HG02798 (cell line): ENCODE data around the gene ATP6V1A.
A peak's percentile ranks its signal among the peaks of the same experiment; 100 is the strongest.

Experiments used
- ATAC-seq: cut with Tn5 transposase; IDR thresholded peaks from one replicate; pipeline ENCODE4 v1.9.1; 2021; ENCODE audit warnings: mild to moderate bottlenecking; ENCODE audit not compliant: unreplicated experiment, poor library complexity

Gene ATP6V1A

DNA sequence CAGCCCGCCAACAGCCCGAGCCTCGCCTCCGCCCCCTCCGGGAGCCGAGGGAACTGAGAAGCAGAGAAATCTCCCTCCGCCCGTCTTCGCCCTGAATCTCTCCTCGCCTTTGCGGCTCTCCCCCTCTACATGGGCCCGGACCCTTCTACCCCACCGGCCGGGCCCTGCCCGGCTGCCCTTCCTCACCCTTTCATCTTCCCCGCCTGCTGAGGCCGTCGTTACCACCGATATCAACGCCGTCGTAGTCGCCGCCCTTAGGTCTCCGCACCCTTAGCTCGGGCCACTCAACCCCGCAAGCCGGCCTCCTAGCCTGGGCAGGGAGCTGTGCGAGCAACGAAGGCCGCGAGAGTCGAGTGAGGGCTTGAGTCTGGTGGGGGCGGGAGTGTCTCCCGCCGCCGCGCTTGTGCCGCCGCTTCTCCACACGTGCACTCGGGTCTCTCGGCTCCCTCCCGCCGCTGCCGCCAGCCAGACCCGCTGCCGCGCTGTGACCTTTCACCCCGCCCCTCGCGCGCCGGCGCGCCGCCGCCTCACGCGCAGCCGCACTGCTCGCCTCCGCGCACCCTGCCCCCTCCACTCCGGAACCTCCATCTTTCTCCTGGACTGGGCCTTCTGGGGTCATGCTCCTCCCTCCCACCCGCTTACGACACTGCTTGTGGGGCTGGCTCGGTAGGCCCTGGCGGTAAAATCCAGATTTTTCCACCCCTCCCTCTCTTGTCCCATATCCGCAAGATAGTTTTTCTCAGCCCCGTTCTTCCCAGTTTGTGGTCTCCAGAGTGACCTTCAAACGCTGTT is 883 bp upstream of the ATP6V1A start, which contains the start of gene NAA50:
Gene NAA50 (minus strand): TSS at position 494 of the 792 bp plus-strand sequence. CDS start 300 bp downstream, at position 194.
- ATAC-seq: peak; percentile 62

DNA sequence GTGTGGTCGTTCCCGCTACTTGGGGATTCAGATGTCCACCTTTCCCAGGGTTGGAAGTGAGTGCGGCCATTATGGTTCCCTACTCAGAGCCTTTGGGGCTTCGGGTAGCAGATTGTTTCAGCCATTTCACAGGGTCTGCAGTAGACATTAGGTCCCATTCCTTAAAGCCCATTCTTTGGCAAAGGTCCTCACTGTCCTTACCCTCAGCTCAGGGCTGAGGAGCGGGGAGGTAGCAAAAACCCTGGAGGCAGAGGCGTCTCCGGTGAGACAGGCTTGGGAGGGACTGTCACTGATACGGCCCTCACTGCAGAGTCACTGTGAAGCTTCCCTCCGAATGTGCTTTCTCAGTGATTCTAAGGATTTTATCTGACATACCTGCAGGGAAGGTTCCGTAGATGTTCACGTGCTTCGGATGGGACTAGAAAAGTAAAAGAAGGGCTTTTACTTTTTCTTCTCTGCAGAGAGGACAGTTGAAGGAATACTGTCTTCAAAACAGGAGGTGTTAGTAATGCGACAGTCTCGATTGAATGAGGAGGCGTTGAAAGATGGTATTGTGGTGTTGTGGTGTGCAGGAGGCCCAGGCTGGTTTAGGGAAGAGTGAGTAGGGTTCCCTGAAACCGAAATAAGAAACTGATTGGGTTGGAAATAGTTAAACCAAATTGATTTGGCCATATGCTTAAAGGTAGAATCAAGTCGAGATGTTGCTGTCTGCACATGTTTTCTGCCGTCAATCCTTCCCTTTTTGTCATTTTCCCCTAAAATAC is 630 bp downstream of the ATP6V1A start:
- ATAC-seq: no peak

DNA sequence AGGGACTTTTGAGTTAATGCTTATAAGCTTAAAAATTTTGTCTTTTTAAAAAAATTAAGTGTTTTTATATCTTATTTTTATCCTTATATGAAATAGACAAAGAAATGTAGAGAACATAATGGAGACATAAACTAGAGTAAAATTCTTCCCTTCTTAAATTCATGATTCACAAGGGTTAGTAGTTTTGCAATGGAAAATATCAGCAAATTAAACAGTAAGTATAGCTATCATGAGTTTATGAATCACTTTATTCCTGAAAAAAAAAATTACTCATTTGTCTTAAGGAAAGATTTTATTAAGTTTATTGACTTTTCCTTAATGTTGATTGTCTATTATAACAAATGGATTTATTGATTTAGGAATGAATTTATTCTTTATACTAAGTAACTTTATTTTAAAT is 4.3 kb downstream of the ATP6V1A start:
- no peak for ATAC-seq

DNA sequence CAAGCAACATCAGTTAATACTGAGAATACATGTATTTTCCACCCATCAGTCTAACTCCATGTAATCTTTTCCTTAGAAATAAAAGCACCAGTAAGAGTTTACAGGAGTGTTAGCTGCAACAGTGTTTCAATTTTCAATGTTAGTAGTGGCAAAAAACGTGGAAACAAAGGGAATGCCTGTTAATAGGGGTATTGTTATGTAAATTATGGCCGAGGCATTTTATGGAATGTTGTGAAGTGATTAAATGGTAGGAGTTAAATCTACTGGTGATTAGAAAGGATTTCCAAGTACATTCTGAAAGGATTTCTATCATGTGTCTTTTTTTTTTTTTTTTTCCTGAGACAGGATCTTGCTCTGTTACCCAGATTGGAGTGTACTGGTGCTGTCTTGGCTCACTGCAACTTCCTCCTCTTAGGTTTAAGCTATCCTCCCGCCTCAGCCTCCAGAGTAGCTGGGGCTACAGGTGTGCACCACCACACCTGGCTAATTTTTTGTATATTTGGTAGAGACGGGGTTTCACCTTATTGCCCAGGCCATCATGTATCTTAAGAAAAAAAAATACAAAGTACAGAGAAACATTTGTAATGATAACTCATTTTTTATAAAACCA is 6.6 kb downstream of the ATP6V1A start:
- no peak for ATAC-seq

DNA sequence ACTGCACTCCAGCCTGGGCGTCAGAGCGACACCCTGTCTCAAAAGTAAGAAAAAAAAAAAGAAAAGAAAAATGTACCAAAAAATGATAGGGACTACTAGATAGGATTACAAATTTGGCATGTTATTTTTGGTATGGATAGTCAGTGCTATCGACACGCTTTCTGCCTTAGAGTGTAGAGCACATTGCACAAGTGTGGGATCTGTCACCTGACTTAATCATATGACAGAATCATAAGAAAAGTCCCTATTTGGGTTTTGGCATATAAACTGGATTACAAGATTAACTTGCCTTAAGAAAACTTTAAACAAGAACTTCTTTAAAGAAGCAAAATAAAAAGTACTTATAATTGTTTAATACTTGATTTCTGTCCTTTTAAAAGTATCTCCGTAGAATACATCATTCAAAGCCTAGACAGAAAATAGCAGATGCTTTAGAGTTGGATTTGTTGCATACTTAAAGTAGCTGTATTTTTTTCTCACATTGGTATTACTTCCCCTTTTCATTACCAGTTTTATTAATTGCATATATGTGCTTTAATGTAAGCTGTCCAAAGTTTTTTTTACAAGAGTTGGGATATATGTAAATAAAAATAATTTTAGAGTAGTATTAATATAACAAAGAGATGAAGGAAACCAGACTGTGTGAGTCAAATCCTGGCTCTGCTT is 7.8 kb downstream of the ATP6V1A start:
- peak; percentile 42 for ATAC-seq

DNA sequence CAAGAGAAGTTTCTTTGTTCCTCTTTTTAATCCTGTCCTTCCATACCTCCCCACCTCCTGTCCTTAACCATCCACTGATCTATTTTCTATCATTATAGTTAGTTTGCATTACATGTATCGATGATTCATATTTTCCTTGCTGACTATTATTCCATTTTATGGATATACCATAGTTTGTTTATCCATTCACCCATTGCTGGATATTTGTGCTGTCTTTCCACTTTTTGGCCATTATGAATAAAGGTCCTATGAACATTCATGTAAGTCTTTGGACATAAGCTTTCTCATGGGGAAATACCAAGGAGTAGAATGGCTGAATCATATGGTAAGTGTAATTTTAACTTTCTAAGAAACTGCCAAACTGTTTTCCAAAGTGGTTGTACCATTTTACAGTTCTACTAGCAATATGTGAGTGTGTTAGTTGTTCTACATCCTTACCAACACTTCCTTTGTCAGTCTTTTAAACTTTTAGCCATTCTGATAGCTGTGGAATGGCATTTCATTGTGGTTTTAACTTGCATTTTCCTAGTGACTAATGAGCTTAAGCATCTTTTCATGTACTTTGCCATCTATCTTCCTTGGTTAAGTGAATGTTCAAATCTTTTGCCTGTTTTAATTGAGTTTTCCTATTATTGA is 11.7 kb downstream of the ATP6V1A start:
- ATAC-seq: no peak

DNA sequence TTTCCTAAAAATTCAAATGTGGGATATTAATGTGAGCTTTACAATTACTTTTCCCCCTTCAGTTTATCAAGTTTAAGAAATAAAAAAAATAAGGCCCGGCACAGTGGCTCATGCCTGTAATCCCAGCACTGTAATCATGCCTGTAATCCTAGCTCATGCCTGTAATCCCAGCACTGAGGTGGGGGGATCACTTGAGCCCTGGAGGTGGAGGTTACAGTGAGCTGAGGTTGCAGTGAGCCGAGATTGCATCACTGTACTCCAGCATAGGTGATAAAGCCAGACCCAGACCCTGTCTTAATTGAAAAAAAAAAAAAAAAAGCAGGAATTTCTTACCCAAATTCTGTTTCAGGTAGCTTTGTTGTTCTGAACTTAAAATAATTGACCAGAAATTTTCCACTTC is 17.9 kb downstream of the ATP6V1A start:
- ATAC-seq: no peak

DNA sequence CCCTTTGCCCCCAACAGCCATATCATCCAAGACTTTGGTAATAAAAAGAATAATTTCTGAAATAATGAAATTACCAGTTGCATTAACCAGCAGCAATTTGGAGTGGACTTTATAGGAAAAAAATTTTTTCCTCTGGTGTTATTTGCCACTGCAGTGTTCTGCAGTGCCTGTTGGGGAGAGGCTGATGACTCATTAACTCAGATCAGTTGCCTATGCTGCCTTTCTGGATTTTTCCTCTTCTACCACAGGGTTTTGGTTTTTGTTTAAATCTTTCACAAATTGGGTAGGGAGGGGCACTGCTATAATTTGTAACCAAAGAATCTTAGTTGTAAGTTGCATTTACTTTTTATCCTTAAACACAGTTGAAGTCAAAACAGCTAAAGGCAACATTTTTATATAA is 22.7 kb downstream of the ATP6V1A start:
- no peak for ATAC-seq

DNA sequence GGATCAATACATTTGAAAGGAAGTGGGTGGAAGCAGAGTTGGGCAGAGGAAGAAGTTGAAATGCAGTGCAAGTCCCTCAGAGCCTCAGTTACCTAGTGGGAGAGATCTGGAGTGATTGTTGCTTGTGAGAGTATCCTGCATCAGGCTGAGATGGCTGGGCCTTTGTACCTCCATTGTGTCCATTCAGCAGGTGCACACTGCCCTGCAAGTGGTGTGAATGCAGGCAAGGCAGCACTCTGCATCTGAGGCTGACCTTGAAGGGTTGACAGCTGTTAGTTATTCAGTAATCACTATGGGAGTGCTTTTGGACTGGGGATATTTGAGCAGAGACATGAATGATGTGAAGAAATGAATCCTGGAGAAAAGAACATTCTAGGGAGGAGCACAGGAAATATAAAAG is 25.2 kb downstream of the ATP6V1A start:
- ATAC-seq: no peak

DNA sequence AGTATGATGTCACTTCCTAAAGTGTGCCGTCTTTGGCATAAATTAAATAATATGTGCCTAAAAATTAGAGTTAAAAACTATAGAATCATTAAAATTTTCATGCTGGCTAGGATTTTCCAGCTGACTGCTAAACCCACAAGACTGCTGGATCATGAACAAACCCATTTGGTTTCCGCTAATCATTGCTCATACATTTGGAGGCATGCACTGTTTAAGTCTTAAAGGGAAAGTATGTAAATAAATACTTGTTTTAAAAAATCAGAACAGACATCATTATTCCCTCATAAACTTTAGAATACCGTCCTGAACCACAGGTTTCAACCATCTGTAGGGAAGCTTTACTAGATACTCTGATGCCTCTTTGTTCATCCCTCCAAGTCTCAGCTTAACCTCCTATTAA is 26.5 kb downstream of the ATP6V1A start:
- no peak for ATAC-seq

DNA sequence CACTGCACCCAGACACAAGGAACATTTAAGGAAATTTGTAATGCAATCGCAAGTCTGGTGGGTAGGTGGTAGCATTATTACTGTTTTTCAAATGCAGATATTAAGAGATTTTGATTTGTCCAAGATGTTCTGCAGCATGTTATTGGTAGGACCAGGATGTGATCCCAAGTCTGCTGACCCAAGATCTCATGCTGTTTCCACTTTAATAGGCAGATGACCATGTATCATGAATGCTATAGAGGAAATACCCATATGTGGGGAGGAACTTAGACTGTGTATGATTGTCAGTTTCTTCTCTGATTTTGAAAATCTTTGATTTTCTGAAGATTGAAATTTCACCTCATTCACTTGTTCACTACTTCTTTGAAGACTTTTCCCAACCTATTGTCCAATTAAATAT is 28.7 kb downstream of the ATP6V1A start:
- no peak for ATAC-seq

DNA sequence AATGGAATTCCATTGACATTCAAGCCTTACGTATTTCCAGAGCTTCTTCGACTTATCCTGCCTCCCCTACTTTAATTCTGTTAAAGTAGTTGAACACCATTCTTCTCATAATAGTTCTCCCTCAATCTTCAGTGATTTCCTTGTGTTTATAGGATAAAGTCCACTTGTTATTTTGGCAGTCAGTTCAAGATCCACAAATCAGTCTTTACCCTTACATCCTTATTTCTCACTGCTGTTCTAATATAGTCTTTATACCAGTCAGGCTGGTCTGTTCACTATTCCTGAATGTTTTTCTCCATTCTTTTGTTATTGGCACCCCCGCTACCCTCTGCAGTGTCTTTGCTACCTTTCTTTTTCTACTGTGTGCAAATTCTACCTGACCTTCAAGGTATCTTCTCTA is 29.7 kb downstream of the ATP6V1A start:
- no peak for ATAC-seq

DNA sequence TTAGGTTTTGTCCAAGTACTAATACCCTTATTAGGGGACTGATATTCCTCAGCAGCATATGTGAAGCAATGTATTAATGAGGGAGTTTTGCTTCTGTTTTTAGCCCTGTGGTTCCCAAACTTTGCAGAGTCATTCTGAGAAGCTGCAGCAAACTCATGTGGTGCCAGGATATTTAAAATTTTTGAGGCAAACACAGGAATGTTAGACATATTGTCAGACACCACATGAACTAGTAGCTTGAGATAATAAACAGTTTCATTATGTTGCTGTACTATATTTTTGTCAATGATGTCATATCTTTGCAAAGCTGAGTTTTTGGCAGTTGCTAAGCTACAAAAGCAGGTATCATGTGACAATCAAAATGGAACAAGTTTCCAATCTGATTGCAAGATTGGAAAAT is 36.6 kb downstream of the ATP6V1A start:
- peak; percentile 44 for ATAC-seq

DNA sequence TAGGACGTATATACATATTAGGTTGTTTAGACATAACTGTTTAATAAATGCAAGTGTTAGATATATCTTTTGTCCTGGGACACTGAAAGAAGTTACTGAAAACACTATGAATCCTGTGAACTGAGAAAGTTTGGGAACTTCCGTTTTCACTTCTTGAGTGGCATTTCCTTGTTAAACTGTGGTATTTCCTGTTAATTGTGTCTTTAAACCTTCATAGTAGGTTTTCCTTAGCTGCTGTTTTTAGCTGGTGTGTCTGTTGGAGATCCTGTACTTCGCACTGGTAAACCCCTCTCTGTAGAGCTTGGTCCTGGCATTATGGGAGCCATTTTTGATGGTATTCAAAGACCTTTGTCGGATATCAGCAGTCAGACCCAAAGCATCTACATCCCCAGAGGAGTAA is 37.1 kb downstream of the ATP6V1A start:
- no peak for ATAC-seq

DNA sequence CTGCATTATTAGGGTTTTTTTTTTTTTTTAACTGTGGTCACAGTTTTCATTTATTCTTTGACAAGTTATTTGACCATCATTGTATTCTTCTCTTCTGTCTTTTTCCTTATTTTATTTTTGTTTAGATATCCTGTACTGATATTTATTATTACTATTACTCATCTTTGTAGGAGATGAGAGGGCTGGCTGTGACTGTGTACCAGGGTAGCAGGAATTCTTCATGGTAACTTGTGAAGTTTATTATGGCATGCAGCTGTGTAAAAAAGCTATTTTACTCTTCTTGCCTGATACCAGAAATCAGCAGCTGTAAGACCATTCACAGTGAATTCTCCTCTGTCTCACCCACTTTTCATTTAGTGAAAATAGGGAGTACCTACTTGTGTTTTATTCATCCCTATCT is 44.5 kb downstream of the ATP6V1A start:
- no peak for ATAC-seq

DNA sequence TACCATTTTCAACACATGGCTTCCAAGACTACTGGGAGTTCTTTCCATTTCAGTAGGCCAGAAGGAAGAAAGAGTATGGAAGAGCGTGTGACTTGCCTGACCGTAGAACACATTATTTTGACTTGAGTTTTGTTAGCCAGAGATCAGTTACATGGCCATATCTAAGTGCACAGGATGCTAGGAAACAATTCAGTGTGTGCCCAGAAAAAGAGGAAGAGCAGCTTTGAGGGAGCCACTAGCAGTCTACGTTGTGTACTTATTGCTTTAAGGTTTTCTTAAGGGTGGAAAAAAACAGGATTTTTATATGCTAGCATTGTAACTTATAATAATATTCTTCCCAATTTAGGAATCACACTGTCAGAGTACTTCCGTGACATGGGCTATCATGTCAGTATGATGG is 47.7 kb downstream of the ATP6V1A start:
- ATAC-seq: no peak

DNA sequence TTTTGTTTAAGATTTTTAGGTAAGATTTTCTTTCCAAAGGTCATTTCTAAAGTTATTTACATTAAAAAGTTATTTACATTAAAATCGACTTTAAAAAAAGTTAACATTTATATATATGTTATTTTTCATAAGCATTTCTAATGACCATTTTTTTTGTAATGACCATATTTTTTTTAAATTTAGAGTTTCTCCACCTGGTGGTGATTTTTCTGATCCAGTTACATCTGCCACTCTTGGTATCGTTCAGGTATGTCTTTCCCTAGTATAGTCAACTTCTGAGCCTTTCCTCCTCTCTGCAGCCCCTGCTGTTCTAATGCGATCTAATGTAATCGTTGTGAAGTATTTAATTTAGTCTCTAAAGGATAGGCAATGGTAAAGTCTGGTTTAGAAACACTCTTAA is 48.9 kb downstream of the ATP6V1A start:
- no peak for ATAC-seq

DNA sequence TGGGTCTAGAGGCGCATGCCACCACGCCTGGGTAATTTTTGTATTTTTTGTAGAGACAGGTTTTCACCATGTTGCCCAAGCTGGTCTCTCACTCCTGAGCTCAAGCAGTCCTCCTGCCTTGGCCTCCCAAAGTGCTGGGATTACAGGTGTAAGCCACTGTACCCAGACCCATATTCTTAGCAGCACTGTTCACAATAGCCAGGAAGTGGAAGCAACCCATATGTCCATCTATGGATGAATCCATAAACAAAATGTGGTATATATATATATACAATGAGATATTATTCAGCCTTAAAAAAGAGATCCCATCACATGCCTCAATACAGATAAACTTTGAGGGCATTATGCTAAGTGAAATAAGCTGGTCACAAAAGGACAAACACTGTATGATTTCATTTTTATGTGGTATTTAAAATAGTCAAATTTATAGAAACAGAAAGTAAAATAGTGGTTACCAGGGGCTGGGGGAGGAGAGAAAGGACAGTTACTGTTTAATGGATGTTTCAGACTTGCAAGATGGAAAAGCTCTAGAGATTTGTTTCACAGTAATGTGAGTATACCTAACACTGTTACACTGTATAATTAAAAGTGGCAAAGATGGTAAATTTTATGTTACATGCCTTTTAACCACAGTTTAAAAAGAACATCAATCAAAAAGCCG is 56.1 kb downstream of the ATP6V1A start:
- ATAC-seq: peak; percentile 62

DNA sequence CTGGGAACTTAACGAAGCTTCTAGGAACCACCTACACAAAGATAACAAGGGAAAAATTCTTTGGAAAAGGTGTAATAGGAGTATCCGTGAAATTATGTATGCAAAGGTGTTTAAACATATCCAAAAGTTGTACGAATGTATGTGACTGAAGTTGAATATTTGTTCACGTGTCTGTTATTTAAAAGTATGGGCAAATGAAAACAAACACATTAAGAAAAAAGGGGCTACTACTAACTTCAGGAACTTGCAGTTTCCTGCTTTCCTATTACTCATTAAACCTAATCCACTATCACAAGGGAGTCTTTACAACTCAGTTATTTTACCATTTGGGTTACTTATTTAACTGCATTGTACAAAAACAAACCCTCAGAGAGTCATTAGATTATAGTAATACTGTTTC is 57.8 kb downstream of the ATP6V1A start:
- ATAC-seq: no peak

DNA sequence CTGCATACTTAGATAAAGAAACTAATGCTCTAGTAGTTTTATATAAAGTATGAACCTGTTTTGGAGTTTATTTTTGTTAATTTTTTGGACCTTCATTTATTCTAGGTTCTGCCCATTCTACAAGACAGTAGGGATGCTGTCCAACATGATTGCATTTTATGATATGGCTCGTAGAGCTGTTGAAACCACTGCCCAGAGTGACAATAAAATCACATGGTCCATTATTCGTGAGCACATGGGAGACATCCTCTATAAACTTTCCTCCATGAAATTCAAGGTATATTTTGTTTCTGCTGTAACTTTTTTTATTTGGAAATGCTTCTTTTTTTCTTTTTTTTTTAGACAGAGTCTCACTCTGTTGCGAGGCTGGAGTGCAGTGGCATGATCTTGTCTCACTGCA is 58.4 kb downstream of the ATP6V1A start:
- no peak for ATAC-seq
